COR-L47 (cell line): ENCODE data around the gene SLC5A6.
"Not testable (repeated sequence)": the region's sequence is repeated elsewhere in the genome, so short reads cannot be mapped to it uniquely, and the experiment has no call there.

Source experiments
- DNase-seq: peaks from one replicate; lab custom pipeline; 2025; lab: John Stamatoyannopoulos, UW

SLC5A6 gene

DNA sequence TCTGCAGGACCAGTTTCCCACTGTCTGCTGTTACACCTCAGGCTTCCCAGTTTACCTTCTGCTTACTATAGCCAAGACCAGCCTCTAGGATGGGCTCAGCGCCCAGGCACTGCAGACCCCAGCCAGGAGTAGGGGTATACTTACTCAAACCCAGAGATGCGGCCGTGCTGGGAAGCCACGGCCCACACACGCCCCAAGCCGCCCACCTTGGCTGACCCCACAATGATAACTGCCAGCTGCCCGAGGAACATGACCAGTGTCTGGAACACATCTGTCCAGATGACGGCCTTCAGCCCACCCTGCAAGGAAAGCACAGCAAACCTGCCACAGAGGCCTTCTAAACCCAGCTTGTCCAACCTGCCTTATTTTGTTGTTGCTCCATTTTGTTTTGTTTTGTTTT lies 6.9 kb downstream of the SLC5A6 start:
- DNase-seq, result no peak

GRCh38 chr2:27204566-27204965 lies 7.5 kb downstream of the SLC5A6 start:
- DNase-seq, result no peak

DNA sequence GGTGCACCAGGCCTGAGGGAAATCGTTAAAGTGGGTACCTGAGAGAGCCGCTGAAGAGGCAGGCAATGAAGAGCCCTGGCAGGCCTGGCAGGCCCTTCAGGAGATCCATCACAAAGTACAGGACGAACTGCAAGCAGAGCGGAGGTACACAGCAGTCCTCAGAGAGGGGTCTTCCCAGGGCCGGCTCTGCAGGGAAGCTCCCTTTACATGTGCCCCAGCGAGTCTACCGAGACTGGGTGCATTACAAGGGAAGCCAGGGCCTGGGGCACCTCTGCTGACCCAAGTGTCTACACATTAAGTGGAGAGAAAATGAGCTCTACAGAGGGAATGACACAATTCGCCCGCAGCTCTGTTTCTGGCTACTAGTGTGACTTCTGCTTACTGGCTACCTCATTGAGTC lies 8.3 kb downstream of the SLC5A6 start:
- no peak for DNase-seq

DNA sequence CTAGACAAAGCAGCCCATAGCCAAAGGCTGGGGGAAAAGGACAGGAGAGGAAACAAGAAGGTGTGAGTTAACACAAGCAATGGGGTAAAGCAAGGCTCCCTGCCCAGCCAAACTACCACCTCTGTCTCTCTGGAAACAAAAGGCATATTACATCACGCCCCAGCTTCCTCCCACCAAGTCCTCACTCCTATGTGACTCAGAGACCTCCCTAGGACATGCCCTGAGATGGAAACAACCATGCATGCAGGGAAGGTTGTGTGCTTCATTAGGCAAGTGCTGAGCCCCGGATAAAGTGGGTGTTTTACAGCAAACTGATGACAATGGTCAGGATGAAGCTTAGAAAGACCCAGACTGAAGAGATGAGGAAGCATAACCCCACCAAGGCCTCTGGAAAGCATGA lies 9.2 kb downstream of the SLC5A6 start:
- DNase-seq, result no peak

DNA sequence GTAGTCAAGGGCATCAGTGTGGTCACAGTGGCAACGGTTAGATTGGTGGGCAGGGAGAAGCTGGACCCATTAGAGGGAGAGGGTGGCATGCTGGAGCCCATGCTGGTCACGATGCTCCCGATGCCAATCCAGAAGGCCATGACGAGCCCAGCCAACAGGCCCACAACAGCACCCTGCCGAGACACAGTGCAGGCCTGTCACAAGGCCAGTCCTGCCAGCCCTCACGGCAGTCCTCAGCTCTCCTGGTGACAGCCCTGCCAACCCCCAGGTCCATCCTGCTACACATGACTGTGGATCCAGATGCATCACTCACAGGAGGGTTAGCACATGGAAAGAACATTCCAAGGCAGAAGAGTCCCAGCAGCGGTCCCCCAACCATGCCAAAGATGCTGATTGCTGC lies 10.4 kb downstream of the SLC5A6 start:
- no peak for DNase-seq

GRCh38 chr2:27199241-27199640 lies 12.8 kb downstream of the SLC5A6 start:
- DNase-seq, result no peak

GRCh38 chr2:27198627-27199026 lies 13.4 kb downstream of the SLC5A6 start:
- DNase-seq, result no peak

DNA sequence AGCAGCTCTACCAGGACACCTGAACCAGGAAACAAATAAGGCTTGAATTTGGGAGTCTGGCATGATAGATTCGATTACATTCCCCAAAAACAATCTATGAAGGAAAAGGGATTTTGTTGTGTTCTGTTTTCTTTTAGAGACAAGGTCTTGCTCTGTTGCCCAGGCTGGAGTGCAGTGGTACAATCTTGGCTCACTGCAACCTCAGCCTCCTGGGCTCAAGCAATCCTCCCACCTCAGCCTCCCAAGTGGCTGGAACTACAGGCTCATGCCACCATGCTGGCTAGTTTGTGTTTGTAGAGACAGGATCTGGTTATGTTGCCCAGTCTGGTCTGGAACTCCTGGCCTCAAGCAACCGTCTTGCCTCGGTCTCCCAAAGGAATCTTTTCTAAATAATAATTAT lies 14.0 kb downstream of the SLC5A6 start:
- not testable (repeated sequence) for DNase-seq

GRCh38 chr2:27195799-27196198 lies 16.3 kb downstream of the SLC5A6 start:
- not testable (repeated sequence) for DNase-seq

DNA sequence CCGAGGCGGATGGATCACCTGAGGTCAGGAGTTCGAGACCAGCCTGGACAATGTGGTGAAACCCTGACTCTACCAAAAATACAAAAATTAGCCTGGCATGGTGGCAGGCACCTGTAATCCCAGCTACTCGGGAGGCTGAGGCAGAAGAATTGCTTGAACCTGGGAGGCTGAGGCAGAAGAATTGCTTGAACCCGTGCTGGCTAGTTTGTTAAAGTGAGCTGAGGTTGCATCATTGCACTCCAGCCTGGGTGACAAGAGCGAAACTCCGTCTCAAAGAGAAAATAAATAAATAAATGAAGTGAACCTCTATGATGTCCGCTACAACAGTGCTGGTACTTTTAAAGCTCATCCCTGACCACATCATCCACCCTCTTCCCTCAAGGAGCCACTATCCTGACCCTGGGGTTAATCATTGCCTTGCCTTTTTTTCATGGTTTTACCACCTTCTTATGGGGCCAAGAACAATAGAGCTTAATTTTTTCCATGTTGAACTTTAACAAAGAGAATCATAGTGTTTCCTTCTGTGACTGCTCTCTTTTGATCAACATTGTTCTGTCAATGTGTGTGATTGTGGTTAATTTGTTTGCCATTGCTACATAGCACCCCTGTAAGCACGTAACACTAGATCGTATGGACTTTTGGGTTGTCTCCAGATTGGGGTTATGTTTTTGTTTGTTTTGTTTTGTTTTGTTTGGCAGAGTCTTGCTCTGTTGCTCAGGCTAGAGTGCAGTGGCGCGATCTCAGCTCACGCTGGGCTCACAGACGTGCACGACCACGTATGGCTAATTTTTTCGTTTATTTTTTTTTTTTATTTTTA lies 17.3 kb downstream of the SLC5A6 start:
- DNase-seq, result peak; percentile 35

- DNase-seq, result peak; percentile 58
These were observed 20.8 kb downstream of the SLC5A6 start for GRCh38 chr2:27191070-27191829.

DNA sequence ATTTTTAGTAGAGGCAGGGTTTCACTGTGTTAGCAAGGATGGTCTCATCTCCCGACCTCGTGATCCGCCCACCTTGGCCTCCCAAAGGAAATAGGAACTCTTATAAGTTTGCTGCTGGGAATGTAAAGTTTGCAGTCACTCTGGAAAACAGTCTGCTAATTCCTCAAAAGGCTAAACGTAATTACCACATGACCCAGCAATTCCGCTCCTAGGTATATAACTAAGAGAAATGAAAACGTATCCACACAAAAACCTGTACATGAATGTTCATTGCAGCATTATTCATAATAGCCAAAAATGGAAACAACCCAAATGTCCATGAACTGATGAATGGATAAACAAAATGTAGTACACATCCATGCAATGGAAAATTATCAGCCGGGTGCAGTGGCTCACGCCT lies 22.1 kb downstream of the SLC5A6 start:
- no peak for DNase-seq

DNA sequence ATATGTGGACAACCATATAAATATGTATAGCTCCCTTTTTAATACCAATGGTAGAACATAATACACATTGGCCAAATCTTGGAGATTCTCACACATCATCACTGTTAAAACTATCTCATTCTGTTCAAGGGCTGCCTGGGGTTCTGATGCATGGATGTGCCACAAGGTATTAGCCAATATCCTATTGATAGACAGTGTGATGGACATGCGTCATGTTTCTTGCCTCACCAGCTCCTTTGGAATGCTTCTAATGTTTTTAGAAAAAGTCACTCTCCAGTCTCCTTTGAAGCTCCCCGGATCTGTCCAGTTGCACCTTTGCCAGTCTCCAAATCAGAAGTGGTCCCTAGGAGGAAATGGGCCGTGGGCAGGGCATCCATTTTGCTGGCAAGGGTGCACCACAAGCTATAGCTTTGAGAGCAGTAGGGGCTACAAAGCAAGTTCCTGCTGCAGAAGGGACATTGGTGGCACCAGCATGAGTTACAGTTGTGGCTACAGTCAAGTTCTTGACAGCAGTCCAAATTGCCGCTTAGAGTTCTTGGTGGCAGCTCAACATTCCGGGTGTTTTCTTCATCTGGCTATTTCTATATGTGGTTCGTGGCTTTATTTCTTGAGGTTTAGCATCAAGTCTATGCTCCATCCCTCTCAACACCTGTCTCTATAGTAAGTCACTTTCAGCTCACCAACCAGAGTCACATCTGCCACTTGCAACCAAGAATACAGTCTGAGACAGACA lies 25.3 kb downstream of the SLC5A6 start:
- no peak for DNase-seq

DNA sequence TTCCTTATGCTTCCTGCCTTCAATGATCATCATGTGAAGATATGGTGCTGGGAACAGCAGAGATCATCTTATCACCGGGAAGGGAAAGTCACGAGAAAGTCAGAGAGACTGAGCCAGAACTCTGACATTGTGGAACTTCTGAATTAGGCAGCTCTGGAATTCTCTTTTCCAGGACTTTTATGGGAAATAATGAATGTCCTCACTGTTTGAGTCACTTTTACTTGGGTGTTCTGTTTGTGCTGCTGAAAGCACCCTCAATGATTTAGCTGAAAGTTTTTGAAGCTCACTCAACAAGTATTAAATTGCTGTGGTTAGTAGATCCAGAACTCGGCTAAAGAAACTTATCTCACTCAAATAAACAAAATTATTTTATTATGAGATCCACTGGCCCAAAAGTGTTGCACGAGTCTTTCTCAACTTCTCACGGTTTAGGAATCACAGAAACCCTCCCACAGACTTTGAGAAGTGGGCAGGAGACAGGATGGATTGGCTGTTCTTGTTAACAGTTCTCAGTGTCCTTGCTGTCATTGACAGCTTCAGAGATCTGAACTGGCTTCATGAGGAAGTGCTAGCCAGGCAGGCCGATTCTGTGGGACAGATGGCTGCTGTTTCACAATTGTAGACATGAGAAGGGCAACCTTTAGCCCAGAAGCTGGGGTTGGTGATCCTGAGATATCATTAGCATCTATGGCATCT lies 26.6 kb downstream of the SLC5A6 start:
- no peak for DNase-seq

- DNase-seq, result no peak
These were observed 28.0 kb downstream of the SLC5A6 start for GRCh38 chr2:27184115-27184514.

DNA sequence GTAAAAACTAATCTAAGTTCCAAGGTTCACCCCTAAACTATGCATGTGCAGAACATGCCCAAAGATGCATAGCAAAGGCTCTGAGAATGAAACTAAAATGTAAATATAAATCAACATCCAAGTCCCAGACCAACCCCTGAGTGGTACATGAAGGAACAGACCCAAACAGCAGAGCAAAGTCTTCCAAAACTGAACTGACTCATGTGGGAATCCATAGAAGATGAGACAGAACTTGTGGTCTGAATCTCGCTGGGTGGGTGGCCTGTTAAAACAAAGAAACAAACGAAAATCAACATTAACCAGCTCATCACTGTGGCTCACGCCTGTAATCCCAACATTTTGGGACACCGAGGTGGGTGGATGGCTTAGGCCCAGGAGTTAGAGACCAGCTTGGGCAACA lies 29.7 kb downstream of the SLC5A6 start:
- no peak for DNase-seq

DNA sequence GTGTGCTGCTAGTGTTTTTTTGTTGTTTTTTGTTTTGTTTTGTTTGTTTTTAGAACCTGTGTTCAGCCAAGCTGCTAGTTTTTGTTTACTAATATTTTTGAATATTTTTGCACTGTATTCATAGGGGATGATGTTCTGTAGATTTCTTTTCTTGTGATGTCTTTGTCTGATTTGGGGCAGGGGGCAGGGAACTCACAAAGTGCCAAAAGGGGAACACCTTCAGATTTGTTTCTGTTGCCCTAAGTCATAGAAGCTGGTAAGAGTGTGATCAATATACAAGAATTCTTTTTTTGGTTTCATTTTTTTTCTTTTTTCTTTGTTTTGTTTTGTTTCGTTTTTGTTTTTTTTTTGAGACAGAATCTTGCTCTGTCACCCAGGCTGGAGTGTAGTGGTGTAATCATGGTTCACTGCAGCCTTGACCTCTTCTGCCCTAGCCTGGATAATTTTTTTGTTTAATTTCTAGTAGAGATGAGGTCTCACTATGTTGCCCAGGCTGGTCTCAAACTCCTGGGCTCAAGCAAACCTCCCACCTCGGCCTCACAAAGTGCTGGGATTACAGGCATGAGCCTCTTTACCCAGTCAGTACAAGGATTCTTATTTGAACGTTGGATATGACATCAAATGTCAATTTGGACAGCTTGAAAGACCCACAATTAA lies 32.6 kb downstream of the SLC5A6 start:
- DNase-seq, result no peak

DNA sequence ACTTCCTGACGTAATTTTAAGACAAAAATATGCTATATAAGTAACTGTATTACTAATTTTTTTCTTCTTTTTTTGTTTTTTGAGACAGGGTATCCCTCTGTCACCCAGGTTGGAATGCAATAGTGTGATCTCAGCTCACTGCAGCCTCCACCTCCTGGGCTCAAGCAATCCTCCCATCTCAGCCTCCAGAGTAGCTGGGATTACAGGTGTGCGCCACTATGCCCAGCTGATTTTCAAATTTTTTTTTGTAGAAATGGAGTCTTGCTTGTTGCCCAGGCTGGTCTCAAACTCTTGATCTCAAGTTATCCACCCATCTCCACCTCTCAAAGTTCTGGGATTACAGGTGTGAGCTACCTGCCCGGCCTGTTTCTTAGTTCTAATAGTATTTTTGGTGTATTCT lies 33.6 kb downstream of the SLC5A6 start:
- no peak for DNase-seq

- DNase-seq, result no peak
These were observed 34.4 kb downstream of the SLC5A6 start for GRCh38 chr2:27177441-27178351.

- DNase-seq, result not testable (repeated sequence)
These were observed 36.3 kb downstream of the SLC5A6 start for GRCh38 chr2:27175781-27176180.

DNA sequence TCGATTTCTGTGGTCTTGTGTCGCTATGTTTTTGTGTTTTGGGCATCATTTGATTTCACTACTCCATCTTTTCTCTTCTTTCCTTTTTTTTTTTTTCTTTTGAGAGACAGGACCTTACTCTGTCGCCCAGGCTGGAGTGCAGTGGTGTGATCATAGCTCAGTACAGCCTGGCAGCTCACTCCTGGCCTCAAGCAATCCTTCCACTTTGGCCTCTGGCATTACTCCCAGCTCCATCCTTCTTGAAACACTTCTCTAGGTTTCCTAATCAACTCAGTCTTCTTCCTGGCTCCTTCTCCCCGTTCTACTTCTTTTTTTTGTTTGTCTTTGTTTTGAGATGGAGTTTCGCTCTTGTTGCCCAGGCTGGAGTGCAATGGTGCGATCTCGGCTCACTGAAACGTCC lies 36.7 kb downstream of the SLC5A6 start:
- DNase-seq, result no peak
